ENCODE results near the gene SRD5A1.
A peak's percentile ranks its signal among the peaks of the same experiment; 100 is the strongest.

The SRD5A1 gene

DNA sequence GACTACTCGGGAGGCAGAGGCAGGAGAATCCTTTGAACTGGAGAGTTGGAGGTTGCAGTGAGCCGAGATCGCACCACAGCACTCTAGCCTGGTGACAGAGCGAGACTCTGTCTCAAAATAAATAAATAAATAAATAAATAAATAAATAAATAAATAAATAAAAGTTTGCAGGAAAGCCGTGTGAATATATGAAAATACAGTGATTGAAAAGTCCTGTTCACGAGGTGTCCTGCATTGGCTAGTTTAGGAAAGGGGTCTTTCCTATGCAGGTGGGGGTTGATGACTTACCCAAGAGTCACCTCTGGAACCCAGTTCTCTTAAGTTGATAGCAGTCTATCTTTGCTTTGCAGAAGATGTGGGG is 87.3 kb downstream of the SRD5A1 start:
- TF ChIP-seq, protein P1, sequence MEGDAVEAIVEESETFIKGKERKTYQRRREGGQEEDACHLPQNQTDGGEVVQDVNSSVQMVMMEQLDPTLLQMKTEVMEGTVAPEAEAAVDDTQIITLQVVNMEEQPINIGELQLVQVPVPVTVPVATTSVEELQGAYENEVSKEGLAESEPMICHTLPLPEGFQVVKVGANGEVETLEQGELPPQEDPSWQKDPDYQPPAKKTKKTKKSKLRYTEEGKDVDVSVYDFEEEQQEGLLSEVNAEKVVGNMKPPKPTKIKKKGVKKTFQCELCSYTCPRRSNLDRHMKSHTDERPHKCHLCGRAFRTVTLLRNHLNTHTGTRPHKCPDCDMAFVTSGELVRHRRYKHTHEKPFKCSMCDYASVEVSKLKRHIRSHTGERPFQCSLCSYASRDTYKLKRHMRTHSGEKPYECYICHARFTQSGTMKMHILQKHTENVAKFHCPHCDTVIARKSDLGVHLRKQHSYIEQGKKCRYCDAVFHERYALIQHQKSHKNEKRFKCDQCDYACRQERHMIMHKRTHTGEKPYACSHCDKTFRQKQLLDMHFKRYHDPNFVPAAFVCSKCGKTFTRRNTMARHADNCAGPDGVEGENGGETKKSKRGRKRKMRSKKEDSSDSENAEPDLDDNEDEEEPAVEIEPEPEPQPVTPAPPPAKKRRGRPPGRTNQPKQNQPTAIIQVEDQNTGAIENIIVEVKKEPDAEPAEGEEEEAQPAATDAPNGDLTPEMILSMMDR (IDR thresholded peaks at IDR 0.05; ENCODE audit: low read depth, low read length, missing control alignments), result no peak

GRCh38 chr5:6721442-6721841 is 88.2 kb downstream of the SRD5A1 start:
- peak overlapping the region; percentile 40; the same call in 1 of the 2 replicates for H3K4me3 ChIP-seq (ENCODE audit: low read depth, low read length)
- TF ChIP-seq, protein P1 (IDR thresholded peaks at IDR 0.05; ENCODE audit: low read depth, low read length, missing control alignments), result no peak
- no peak for DNase-seq (ENCODE audit: low read depth)

More for the DNA sequence above, 87.3 kb downstream of the SRD5A1 start:
- no peak overlapping the region for H3K4me3 ChIP-seq (ENCODE audit: low read depth, low read length)
- DNase-seq (ENCODE audit: low read depth), result no peak

GRCh38 chr5:6722015-6722414 is 88.8 kb downstream of the SRD5A1 start:
- TF ChIP-seq, protein P1 (IDR thresholded peaks at IDR 0.05; ENCODE audit: low read depth, low read length, missing control alignments), result no peak
- H3K4me3 ChIP-seq (ENCODE audit: low read depth, low read length), result peak overlapping the region; percentile 40
- peak; percentile 22 for DNase-seq (ENCODE audit: low read depth)

DNA sequence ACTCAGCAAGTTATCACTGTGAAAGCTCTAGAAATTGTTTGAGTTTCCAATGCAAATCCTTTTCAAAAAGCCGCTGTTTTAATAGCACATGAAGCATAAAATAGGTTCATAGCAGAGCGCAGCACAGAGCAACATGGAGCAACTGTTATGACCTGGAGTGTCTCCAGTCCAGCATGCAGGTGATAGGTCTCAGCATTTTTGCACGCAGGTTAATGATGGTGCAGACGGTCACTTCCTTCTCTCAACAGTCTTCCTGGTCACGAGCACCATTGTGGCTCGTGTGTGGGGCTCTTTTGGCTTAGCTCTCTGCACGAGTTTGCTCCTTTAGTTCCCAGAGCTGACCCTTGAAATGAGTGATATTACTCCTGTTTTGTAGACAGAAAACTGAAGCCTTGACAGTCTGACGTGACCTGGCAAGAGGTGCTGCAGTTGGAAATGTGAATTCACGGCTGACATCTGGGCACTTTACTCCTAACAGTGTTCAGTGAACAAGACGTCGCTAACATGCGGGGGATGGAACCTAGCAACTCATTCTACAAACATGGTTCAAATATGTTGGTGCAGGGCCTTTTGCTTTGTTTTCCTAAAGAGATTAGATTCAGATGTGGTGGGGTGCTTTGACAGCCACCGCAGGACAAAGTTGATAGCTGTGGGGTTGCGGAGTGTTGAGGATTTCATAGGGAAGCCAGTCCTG is 90.0 kb downstream of the SRD5A1 start:
- no peak overlapping the region for H3K4me3 ChIP-seq (ENCODE audit: low read depth, low read length)
- TF ChIP-seq, protein P1 (IDR thresholded peaks at IDR 0.05; ENCODE audit: low read depth, low read length, missing control alignments), result no peak
- no peak for DNase-seq (ENCODE audit: low read depth)

DNA sequence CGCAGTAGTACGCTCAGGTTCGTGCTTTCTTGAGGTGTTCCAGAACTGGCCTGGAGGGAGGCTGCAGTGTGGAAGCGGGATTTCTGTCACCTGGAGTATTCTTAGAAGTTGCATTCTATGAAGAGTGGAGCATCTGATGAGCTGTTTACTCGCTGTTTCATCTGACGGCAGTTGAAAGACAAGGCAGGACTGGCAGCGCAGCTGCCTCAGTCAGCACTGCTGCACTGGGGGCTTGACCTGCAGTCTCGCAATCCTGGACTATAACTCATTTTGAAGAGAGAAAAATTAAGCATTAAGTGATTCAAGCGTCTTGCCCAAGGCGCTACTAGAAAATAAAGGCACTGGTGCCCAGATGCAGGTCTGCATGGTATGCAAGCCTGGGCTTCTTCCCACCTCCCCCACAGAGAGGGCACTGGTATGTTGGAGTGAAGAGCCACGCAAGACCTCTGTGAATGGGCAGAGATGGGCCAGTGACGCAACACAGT is 90.6 kb downstream of the SRD5A1 start:
- no peak overlapping the region for H3K4me3 ChIP-seq (ENCODE audit: low read depth, low read length)
- TF ChIP-seq, protein P1 (IDR thresholded peaks at IDR 0.05; ENCODE audit: low read depth, low read length, missing control alignments), result no peak
- no peak for DNase-seq (ENCODE audit: low read depth)
